GM20000 (cell line): Measurements from ENCODE around the gene TUBGCP6.

Experiments used
- DNase-seq: peaks from one replicate; pipeline ENCODE4 v3.0.0; 2012; ENCODE audit warnings: low spot score
- CTCF ChIP-seq: IDR thresholded peaks from 2 replicates; pipeline ENCODE4 v1.5.1; 2012; ENCODE audit warnings: mild to moderate bottlenecking, control low read depth; ENCODE audit errors: extremely low read depth, missing control alignments

The TUBGCP6 gene

GRCh38 chr22:50226063-50226874, 18.6 kb downstream of the TUBGCP6 start:
- no peak for TF ChIP-seq CTCF

GRCh38 chr22:50225200-50225969, 19.4 kb downstream of the TUBGCP6 start:
- no peak for TF ChIP-seq CTCF
- DNase-seq, result no peak

More at GRCh38 chr22:50226063-50226874, 18.6 kb downstream of the TUBGCP6 start:
- no peak for DNase-seq

- TF ChIP-seq CTCF, result no peak
Observed at GRCh38 chr22:50224071-50224470, 20.8 kb downstream of the TUBGCP6 start.

GRCh38 chr22:50222508-50222907, 22.3 kb downstream of the TUBGCP6 start:
- no peak for DNase-seq
- TF ChIP-seq CTCF, result no peak

More at GRCh38 chr22:50224071-50224470, 20.8 kb downstream of the TUBGCP6 start:
- no peak for DNase-seq

- no peak for DNase-seq
- TF ChIP-seq CTCF, result no peak
Observed at GRCh38 chr22:50221410-50222300, 23.2 kb downstream of the TUBGCP6 start.

DNA sequence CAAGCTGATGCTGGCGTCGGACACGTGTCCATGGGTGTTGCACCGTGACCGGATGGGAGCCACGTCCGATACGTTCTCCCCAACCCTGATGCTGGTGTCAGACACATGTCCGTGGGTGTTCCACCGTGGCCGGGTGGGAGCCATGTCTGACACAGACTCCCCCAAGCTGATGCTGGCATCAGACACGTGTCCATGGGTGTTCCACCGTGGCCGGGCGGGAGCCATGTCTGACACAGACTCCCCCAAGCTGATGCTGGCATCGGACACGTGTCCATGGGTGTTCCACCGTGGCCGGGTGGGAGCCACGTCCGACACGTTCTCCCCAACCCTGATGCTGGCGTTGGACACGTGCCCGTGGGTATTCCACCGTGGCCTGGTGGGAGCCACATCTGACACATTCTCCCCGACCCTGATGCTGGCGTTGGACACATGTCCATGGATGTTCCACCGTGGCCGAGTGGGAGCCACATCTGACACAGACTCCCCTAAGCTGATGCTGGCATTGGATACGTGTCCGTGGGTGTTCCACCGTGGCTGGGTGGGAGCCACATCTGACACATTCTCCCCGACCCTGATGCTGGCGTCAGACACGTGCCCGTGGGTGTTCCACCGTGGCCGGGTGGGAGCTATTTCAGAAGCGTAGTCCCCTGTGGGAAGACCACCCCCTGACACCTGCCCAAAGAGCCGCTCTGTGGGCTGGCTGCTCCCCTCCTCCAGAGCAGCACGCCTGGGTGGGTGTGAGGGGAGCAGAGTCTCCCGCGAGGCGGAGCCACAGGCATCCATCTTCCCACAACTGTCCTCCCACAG, 24.0 kb downstream of the TUBGCP6 start:
- DNase-seq, result no peak

More for the DNA sequence above, 24.0 kb downstream of the TUBGCP6 start:
- no peak for TF ChIP-seq CTCF
